WERI-Rb-1 (cell line): ENCODE measurements around the gene TFF3.

Experiments used
- DNase-seq: peaks from one replicate; pipeline ENCODE4 v3.0.0-alpha.2; 2020
- H3K27ac ChIP-seq: fragments of 250-450 bp; sonication (Bioruptor Pico); 2 replicates; pipeline ENCODE4 v1.5.1; 2020; ENCODE audit warnings: mild to moderate bottlenecking, moderate library complexity
- H3K27me3 ChIP-seq: fragments of 250-450 bp; sonication (Bioruptor Pico); 2 replicates; pipeline ENCODE4 v1.5.1; 2021; ENCODE audit warnings: mild to moderate bottlenecking, low read depth, moderate library complexity; ENCODE audit not compliant: insufficient read depth, severe bottlenecking
- H3K36me3 ChIP-seq: fragments of 250-450 bp; sonication (Bioruptor Pico); 2 replicates; pipeline ENCODE4 v1.5.1; 2020; ENCODE audit warnings: mild to moderate bottlenecking, moderate library complexity
- H3K4me3 ChIP-seq: 2 replicates; pipeline ENCODE4 v1.5.1; 2011; ENCODE audit warnings: low read depth, mild to moderate bottlenecking, control low read depth, low read length
- H3K9me3 ChIP-seq: fragments of 250-450 bp; sonication (Bioruptor Pico); 2 replicates; pipeline ENCODE4 v1.5.1; 2021; ENCODE audit warnings: mild to moderate bottlenecking, moderate library complexity; ENCODE audit not compliant: severe bottlenecking
- TF ChIP-seq, protein P1 (sequence below): IDR thresholded peaks from 2 replicates; pipeline ENCODE4 v1.5.1; 2011; ENCODE audit warnings: low read depth, mild to moderate bottlenecking, control low read depth, inconsistent platforms, low read length

The TFF3 gene

DNA sequence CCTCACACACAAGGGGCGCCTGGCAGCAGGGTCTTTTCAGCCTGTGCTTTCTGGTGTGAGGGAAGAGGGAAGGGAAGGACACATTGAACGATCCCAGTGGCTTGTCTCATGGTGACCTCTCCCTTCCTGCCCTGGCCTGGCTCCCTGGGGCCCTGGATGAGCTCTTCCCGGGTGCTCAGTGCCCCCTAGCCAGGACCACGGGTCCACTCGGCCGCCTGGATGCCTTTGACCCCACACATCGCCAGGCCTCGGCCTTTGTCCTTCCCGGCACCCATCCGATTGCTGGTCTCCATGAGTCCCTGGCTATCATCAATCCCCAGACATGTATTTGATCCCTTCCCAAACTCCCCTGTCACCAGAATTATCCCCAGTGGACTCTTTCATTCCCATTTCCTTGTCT is 6.0 kb upstream of the TFF3 start:
- Histone ChIP-seq H3K9me3 (peaks cover 3% of the 10 kb centered on the region), H3K27ac (no peak overlapping the region), H3K36me3 (no peaks in the 10 kb centered on the region), H3K27me3 (no peaks in the 10 kb centered on the region), H3K4me3 (no peak overlapping the region)
- TF ChIP-seq, protein P1, sequence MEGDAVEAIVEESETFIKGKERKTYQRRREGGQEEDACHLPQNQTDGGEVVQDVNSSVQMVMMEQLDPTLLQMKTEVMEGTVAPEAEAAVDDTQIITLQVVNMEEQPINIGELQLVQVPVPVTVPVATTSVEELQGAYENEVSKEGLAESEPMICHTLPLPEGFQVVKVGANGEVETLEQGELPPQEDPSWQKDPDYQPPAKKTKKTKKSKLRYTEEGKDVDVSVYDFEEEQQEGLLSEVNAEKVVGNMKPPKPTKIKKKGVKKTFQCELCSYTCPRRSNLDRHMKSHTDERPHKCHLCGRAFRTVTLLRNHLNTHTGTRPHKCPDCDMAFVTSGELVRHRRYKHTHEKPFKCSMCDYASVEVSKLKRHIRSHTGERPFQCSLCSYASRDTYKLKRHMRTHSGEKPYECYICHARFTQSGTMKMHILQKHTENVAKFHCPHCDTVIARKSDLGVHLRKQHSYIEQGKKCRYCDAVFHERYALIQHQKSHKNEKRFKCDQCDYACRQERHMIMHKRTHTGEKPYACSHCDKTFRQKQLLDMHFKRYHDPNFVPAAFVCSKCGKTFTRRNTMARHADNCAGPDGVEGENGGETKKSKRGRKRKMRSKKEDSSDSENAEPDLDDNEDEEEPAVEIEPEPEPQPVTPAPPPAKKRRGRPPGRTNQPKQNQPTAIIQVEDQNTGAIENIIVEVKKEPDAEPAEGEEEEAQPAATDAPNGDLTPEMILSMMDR: no peak
- no peak for DNase-seq

DNA sequence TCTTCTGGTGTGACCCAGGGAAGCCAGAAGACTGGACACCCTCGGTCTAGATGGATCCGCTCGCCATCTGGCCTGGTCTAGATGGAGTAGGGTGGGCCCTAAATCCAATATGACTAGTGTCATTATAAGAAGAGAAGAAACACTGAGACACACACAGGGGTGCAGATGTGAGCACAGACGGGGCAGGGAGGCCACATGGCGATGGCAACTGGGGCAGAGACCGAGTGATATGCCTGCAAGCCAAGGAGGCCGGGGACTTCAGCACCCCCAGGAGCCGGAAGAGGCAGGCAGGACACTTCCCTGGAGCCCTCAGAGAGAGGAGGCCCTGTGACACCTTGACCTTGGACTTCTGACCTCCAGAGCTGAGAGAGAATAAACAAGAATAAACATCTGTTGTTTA is 5.6 kb upstream of the TFF3 start:
- H3K27ac ChIP-seq: no peak overlapping the region
- H3K9me3 ChIP-seq: peaks cover 3% of the 10 kb centered on the region
- TF ChIP-seq, protein P1: no peak
- H3K36me3 ChIP-seq: no peaks in the 10 kb centered on the region
- no peak for DNase-seq
- no peak overlapping the region for H3K4me3 ChIP-seq
- H3K27me3 ChIP-seq: no peaks in the 10 kb centered on the region

DNA sequence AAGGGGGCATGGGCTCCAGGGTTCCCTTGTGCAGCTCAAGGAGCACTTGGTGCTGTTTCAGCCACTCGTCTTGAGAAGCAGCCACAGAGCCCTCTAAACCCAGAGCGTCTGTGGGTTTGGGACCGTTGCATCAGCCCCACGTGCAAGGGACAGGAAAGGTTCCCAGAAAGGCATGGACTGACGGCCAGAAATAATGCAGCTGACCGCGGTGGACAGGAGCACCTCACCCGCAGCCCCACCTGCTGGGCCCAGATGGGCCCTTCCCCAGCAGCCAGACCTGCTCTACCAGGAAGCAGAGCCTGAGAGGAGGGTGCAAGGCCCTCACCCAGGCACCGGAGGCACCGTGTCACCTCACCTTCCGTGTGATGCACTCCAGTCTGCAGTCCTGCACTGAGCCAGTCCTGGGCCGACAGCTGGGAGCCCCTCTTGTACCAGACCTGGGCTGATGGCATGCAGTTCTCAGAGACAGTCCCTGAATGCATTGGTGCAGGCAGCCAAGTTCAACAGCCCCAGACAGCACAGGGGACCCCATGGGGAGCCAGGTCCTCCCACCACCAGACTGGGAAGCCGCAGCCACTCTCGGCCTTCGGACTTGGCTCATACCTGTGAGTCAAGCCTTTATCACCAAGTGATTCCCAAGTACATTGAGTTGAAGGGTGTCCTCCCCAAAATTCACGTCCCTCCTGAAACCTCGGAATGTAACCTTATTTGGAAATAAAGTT is 4.8 kb upstream of the TFF3 start:
- Histone ChIP-seq H3K27ac (no peak overlapping the region), H3K27me3 (no peaks in the 10 kb centered on the region), H3K4me3 (no peak overlapping the region), H3K36me3 (no peaks in the 10 kb centered on the region), H3K9me3 (no peaks in the 10 kb centered on the region)
- TF ChIP-seq, protein P1: peak; percentile 46
- DNase-seq: peak; percentile 40

DNA sequence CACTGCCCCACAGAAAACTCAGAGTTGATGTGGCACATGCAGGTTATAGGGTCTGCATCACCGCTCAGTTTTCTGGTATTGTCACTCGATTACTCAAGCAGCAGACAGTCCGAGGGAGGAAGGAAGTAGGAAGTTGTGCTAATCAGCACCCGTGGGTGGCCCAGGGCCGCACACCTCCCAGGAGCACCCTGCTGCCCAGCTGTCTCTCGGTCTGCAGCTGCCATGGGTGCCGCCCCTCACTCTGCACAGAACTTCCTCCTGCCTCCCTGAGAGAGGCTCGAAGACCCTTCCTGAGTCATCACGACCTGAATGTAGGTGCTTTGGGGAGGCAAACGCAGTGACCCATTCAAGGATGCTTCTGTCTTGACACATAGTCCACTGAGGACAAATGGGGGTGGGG is 4.2 kb upstream of the TFF3 start:
- no peaks in the 10 kb centered on the region for H3K27me3 ChIP-seq
- H3K9me3 ChIP-seq: no peaks in the 10 kb centered on the region
- H3K36me3 ChIP-seq: no peaks in the 10 kb centered on the region
- no peak for DNase-seq
- TF ChIP-seq, protein P1: no peak
- no peak overlapping the region for H3K27ac ChIP-seq
- H3K4me3 ChIP-seq: no peak overlapping the region

DNA sequence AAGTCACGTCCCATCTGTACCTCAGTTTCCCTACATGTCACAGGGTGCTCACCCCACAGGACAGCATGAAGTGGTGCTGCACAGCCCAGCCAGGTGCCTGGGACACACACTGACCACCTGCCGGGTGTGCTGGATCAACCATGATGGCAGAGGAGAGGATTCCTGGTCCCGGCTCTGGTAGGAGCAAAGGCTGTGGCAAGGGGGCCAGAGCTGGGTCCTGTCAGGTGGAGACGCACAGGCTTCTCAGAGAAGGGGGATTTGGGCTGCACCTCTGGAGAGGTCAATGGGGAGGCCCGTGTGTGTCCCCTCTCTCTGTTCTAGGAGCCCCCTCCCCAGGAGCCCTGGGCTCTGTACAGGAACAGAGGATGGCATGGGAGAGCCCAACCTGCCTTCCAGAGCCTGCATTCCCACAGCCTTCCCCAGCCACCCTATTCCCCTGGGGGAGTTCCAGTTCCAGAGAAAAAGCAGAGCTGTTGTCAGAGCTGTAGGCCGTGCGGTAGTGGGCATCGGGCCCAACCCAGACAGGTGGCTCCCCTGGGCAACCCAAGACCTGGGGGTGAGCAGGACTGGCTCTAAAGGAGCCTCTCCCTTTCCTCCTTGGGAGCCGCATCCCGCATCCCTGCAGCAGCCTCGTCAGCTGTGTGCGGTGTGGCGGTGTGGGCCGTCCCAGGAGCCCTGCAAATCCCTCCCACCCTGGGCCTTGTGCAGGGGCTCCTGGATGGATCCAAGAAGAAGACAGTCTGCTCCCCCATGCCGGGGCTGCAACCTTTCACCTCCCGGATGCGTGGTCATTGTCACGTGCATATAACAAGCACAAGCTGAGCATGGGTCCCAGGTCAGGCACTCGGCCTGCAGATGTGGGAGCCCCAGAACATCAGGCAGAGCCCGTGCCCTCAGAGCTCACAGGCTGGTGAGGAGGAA is 2.9 kb upstream of the TFF3 start:
- Histone ChIP-seq H3K4me3 (no peak overlapping the region), H3K9me3 (no peaks in the 10 kb centered on the region), H3K27me3 (no peaks in the 10 kb centered on the region), H3K36me3 (no peaks in the 10 kb centered on the region), H3K27ac (no peak overlapping the region)
- DNase-seq: no peak
- TF ChIP-seq, protein P1: no peak
